GM11168 (cell line): ENCODE results near the gene UPF1.

ENCODE experiments used
- in situ Hi-C: fragments of 300-500 bp; cut with MboI; formaldehyde crosslinking; loops from one replicate; pipeline ENCODE4 v1.12.0; 2022; ENCODE audit warnings: low sequenced_read_pairs; ENCODE audit not compliant: unreplicated experiment

UPF1 gene

DNA sequence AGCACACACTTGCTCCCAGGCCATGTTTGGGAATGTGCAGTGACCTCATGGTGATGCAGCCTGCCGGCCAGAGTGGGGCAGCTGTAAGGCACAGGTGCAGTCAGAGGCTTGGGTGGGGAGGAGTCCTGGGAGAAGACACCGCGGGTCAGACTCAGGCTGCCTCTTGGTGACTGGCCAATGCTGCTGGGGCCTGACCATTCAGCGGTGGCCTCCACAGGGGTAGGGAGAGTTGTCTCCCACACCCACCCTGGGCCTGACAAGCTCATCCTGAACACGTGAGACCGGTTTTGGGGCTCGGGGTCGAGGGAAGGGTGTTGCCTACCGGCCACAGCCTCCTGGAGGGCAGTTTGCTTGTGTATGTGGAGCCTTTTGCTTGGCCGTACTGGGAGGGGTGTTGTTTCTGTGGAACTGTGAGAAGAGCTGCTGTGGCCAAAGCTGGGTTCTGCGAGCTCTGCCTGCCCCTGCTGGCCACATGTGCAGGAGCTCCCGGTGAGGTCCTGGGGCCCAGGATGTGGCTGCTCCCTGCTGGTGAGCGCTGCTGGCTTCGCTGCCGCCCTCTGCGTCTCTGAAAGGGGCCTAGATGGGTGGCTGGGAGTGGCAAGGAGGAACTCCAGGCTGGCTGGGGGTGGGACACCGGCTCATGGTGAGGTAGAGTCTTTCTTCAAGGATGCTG lies 22.1 kb downstream of the UPF1 start:
- in situ Hi-C loops: no loop called here

DNA sequence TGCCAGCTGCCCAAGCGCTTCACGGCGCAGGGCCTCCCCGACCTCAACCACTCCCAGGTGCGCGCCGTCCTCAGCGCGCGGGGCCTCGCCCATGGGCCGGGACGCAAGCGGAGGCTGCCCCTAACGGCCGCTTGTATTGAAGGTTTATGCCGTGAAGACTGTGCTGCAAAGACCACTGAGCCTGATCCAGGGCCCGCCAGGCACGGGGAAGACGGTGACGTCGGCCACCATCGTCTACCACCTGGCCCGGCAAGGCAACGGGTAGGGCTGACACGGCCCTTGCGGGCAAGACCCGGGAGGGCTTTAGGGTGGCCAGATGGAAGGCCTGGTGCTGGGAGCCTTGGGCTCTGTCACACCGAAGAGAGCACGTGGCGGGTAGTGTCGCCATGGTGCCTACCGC lies 23.2 kb downstream of the UPF1 start:
- in situ Hi-C loops: no loop called here

DNA sequence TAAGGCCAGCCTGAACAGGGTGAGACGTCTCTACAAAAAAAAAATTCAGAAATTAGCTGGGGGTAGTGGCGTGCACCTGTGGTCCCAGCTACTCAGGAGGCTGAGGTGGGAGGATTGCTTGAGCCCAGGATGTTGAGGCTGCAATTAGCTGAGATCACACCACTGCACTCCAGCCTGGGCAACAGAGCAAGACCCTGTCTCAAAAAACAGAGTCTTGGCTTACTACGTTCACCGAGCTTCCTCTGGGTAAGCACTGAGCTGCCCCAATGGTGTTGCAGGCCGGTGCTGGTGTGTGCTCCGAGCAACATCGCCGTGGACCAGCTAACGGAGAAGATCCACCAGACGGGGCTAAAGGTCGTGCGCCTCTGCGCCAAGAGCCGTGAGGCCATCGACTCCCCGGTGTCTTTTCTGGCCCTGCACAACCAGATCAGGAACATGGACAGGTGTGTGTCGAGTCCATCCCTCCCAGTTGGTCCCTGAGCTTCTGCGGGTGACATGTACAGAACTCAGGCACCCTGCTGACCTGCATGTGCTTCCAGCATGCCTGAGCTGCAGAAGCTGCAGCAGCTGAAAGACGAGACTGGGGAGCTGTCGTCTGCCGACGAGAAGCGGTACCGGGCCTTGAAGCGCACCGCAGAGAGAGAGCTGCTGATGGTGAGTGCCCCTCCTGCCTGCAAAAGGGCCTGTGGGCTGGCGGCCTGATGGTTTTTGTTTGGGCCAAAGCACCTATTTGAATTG lies 24.1 kb downstream of the UPF1 start:
- in situ Hi-C loops: no loop called here

DNA sequence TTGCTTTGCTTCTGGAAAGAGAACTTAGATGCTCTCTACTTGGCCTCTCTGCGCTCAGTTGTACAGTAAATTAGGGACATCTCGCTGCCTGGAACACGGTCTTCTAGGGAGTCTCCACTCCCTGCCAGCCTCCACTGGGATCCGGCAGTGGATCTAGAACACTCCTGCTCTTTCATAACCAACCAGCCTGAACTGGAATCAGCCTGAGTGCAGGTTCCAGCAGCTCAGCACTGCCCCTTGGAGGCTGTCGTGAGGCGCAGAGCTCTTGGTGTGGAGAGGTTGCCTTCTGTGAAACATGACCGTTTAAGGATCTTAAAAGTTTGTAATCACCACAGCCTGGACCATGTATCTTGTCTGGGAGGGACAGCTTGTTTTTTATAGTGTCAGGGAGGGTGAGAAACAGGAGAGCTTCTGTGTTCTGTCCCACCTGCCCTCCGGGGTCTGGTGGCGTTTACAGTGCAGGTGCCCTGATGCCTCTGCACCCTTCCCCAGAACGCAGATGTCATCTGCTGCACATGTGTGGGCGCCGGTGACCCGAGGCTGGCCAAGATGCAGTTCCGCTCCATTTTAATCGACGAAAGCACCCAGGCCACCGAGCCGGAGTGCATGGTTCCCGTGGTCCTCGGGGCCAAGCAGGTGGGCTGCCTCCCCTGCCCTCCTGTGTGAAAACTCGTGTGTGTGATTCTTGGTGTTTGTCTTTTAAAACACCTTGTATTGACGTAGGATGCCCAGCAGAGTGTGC lies 24.8 kb downstream of the UPF1 start:
- in situ Hi-C loops: no loop called here

DNA sequence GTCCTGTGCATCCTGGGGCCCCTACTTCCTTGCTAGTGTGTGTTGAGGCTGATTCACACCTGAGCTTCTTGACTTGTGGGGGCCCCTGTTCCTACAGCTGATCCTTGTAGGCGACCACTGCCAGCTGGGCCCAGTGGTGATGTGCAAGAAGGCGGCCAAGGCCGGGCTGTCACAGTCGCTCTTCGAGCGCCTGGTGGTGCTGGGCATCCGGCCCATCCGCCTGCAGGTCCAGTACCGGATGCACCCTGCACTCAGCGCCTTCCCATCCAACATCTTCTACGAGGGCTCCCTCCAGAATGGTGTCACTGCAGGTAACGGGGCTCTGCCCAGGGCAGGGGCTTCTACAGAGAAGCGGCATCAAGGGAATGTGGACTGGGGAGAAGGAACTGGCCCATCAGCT lies 25.5 kb downstream of the UPF1 start:
- in situ Hi-C loops: no loop called here

DNA sequence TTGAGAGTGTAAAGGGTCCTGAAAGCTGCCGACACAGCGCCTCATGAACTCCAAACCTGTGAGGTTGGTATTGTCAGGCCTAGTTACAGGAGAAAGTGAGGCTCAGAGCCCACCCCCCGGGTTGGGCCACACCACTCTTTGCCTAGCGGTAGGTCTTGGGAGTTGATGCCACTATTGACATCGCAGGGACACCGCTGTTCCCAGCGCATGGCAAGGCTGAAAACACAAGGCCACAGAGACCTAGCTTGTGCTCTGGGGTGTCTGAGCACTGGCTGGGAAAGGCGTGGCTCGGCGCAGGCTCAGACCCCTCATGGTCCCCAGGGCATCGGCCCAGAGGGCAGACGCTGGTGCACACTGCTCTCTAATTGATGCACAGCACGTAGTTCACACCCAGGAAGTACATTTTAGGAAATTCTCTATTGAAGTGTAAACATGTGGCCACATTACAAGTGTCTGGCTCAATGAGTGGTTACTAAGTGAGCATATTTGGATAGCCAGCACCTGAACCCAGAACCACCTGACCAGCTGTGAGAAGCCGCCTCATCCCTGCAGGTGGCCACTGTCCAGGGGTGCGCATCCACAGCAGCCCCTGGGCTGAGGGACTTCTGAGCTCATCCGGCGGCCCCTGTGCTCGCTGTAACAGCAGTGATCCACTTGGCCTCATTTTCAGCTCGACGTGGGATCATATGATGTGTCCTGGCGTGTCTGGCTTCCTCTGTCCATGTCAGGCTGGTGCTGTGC lies 27.3 kb downstream of the UPF1 start:
- in situ Hi-C loops: no loop called here

DNA sequence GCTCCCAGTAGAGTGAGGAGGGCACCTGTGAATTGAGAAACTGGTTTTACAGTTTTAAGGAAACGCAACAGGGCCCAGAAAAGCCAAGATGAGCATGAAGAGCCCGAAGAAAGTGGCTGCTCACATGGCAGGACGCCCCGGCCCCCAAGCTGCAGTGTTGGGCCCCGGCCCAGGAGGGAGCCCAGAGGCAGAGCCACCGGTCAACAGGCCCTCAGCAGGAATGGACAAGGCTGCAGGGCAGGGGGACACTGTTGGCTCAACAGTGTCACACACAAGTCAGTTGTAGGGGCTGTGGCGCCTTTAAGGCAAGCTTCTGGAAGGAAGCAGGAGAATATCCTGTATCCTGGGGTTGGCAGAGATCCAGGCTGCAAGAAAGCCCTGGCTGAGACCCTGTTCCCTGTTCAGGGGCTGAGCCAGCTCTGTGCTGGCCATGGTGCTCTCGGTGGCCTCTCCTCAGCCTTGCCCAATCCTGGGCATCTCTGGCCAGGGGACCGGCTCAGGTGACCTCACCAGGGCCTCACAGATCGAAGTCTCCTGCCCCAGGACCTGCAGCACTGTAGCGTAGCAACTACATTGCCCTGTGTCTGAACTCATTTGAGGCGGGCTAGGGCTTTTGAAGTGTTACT lies 28.0 kb downstream of the UPF1 start:
- in situ Hi-C loops: no loop called here

DNA sequence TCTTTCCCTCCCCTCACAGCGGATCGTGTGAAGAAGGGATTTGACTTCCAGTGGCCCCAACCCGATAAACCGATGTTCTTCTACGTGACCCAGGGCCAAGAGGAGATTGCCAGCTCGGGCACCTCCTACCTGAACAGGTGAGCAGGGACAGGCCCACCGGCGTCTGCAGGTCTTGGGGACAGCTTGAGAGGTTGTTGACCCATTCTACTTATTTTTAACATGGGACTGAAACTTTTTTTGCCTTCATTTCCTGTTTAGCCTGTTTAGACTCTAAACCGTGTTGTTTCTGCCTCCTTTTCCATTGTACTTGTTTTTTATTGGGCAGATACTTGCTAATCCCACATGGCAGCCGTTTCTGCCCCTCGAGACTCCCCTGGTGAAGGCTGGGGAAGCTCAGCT lies 28.5 kb downstream of the UPF1 start:
- in situ Hi-C loops: no loop called here

DNA sequence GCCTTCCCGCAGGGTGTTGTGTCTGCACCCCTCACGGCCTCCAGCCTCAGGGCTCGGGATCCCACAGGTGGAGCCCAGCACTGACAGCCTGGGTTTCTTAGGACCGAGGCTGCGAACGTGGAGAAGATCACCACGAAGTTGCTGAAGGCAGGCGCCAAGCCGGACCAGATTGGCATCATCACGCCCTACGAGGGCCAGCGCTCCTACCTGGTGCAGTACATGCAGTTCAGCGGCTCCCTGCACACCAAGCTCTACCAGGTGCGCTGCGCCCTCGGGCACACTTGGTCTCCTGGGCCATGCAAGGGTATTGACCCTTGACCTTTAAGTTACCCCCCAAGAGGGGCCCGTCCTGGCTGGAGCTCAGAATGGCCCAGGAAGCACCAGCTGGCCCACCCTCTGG lies 29.0 kb downstream of the UPF1 start:
- in situ Hi-C loops: no loop called here

DNA sequence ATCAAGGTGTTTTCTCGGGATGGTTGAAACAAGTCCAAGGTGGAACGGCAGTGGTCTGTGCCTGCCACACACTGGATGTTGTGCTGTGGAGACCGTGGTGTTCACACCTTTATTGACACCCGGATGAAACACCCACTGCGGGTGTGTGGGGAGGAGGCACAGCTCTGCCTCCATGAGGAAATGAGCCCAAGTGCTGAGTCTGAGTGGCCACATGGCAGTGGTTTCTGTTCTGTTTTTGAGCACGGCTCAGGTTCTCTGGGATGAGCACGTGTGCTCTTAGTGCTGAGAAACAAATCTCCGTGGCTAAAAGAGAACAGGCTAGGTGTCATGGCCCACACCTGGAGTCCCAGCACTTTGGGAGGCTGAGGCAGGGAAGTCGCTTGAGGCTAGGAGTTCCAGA lies 29.5 kb downstream of the UPF1 start:
- in situ Hi-C loops: no loop called here

DNA sequence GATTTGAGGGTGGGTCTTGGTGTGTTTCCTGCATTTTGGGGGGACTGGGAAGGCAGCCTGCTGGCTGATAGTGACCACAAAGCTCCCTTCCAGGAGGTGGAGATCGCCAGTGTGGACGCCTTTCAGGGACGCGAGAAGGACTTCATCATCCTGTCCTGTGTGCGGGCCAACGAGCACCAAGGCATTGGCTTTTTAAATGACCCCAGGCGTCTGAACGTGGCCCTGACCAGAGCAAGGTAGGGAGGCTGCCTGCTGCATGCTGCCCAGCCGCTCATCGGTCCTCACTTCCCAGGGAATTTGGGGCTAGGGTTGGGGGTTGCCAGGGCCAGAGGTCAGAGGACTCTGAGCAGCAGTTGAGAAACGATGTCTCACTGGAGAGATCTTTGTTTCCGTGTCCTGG lies 30.2 kb downstream of the UPF1 start:
- in situ Hi-C loops: no loop called here

DNA sequence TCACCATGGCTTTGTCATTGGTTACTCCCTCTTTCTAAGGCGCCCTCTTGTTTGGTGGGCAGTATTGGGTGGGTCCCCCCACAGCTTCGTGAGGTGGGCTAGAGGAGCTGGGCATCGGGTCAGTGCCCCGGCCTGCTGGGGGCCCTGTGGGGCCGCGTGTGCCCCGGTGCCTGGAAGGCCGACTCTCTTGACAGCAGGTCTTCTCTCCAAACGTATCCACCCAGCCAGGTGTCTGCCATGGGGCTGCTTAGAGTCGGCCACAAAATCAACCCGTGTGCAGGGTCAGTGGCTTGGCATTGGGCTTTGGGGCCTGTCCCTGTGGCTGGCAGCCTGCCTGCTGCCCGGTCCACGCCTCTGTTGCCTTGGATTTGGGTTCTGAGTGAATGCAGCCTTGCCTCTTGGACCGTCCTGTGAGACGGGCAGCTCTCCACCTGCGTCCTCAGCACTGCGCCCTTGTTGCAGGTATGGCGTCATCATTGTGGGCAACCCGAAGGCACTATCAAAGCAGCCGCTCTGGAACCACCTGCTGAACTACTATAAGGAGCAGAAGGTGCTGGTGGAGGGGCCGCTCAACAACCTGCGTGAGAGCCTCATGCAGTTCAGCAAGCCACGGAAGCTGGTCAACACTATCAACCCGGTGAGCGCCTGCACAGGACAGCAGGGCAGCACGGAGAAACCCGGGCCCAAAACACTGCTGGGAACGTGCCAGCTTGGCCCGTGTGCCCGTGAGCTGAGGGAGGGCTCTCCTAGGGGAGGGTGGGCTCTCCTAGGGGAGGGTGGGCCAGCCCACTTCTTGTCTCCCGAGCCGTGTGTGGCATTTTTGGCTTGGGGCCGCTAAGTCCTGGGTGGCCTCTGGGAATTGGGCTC lies 31.4 kb downstream of the UPF1 start:
- in situ Hi-C loops: no loop called here

DNA sequence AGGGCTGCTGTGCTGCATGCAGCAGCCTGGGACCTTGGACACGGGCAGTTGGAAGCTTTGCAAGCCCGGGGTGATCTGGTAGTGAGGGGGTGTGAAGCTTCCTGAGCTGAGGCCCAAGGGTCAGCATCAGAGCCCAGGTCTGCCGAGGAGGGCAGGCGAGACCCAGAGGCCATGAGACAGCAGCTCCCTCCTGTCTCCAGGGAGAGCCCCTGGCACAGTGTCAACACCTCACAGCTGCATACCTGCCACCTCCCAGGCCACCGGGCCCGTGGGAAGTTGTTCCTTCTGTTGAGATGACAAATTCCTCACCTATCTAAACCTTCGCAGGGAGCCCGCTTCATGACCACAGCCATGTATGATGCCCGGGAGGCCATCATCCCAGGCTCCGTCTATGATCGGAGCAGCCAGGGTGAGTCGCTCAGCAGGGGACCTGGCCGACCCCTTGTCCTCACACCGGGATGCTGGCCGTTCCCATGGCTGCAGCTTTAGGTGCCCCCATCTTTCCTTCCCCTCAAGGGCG lies 32.1 kb downstream of the UPF1 start:
- in situ Hi-C loops: no loop called here

DNA sequence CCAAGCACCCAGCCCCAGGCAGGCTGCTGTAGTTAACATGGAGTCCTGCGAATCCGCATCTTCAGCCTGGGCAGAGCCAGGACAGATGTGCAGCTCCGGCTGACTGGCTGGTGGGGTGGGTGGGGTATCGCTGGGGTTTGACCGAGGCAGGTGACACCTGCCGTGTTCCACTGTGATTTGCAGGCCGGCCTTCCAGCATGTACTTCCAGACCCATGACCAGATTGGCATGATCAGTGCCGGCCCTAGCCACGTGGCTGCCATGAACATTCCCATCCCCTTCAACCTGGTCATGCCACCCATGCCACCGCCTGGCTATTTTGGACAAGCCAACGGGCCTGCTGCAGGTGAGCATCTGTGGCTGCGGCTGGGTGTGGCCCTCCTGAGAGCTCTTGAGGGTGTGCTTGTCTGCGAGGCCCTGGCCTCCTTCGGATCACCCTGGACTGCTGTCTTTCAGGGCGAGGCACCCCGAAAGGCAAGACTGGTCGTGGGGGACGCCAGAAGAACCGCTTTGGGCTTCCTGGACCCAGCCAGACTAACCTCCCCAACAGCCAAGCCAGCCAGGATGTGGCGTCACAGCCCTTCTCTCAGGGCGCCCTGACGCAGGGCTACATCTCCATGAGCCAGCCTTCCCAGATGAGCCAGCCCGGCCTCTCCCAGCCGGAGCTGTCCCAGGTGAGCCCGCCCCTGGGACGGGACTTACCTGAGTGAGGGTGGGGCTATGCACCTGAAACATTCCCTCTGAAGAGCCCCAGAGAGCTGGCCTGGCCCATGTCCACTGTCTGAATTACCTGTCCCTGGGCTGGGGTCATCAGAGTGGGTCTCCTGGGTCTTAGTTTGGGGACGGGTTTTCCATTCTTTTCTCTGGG lies 33.6 kb downstream of the UPF1 start:
- in situ Hi-C loops: no loop called here

DNA sequence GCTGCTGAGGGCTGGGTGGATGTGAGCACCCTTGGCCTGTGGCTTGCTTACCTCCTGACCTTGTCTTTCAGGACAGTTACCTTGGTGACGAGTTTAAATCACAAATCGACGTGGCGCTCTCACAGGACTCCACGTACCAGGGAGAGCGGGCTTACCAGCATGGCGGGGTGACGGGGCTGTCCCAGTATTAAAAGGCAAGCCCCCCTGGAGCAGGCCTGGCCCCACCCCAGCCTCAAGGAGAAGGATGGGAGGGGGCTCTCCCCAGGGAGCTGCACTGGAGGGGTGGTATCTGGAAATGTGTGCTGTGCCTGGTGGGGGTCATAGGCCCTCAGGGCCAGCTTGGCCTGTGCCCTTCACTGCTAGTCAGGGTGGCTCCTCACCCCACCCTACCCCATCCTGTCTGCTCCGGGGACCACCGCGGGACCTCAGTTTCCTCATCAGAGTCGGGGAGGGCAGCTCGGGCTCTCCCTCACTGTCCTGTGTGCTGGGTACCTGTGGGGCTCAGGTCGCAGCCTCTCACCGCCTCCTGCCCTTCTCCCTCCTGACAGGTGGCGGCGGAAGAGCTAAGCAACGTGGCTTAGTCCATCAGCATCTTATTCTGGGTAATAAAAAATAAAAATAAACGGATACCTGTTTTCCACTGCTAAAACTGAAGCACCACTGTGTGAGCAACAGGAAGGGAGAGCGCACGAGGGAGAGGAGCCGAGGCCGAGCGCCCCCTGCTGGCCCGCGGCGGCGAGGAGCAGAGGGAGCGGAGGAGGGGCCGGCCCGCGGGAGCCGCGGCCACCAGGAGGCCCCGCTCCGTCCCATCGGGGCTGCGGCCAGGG lies 34.4 kb downstream of the UPF1 start:
- in situ Hi-C loops: no loop called here

DNA sequence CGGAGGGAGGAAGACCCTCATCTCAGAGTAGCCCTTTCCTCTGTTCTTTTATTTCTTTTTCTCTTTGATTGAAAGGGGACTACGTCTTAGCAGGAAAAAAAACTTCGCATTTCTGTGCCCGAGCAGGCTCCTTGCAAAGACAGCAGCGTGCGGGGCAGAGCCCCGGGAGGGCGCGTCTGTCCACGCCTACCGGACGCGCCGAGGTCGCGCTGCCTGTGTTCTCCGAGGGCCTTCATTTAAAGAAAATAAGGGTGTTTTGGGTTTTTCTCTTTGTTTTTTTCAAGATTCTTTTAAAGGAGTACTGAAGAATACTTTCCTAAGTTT lies 35.0 kb downstream of the UPF1 start:
- in situ Hi-C loops: no loop called here

DNA sequence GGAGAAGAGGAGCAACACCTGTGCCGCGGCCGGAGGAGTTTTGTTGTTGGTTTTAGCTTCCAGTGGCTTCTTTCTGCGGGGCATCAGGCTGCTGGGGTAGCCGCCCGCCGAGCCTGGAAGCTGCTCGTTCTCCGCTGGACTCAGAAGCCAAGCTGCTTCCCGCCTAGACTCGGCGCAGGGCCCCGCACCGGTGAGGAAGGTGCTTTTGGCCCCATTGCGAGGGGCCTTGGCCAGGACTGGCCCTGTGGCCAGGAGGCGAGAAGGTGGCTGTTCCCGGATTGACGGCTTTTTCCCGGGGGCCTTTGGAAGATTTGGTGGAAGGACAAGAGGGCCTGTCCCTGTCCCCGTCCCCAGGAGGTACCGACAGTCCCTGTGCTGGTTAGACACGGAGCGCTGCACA lies 35.4 kb downstream of the UPF1 start:
- in situ Hi-C loops: no loop called here

DNA sequence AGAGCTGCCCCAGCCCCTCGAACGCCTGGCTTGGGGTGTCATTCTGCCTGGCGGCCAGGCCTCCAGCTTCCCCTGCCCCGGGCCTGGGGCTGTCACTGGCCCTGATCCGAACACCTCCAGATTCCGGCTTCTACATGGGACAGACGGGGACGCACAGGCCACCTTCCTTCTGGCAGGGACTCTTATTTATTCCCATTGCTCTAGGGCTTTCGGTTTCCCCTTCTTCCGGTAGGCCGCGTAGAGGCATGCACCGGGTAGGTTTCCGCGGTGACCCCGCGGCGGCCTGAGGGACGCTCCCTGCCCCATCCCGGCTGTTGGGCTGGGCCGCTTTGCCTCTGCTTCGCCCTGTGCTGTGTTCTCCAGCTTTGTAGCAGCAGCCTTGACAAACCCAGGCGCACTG lies 36.0 kb downstream of the UPF1 start:
- in situ Hi-C loops: no loop called here
